ENCODE results near the gene HNRNPA0. TPM values are rescaled to one million over a fixed set of nuclear protein-coding genes. Genes with fewer than 3 reads are reported as not detected.
"Not testable (repeated sequence)": the region's sequence is repeated elsewhere in the genome, so short reads cannot be mapped to it uniquely, and the experiment has no call there.

HNRNPA0 gene
- total RNA-seq, 6 donors from 2014 or later, result 8.4 to 26.3 (median 14.6) TPM

DNA sequence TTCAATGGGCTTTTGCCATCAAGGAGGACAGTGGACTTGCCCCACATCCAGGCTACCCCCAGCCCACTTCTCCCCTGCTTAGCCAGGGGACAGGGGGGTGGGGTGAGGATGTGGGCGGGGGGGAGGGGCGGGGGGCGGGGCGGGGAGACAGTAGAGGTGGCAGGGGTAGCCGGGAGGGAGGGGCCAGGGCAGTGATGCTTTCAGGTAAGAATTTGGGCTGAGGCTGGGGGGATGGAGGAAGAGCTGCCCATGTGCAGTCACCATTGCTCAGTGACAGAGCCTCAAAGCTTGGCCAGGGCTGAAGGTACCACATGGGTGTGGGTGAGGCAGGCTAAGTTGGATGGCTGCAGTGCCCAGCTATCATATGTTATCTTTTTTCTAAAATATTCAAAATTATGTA lies 40.7 kb upstream of the HNRNPA0 start:
- no peak for DNase-seq
- Histone ChIP-seq H3K27ac (no peak overlapping the region), H3K4me3 (no peak overlapping the region), H3K4me1 (no peaks in the 10 kb centered on the region), H3K36me3 (no peaks in the 10 kb centered on the region), H3K9me3 (no peaks in the 10 kb centered on the region), H3K27me3 (no peaks in the 10 kb centered on the region)
- TF ChIP-seq EP300 (IDR thresholded peaks at IDR 0.05), result no peak
- TF ChIP-seq, protein P1, sequence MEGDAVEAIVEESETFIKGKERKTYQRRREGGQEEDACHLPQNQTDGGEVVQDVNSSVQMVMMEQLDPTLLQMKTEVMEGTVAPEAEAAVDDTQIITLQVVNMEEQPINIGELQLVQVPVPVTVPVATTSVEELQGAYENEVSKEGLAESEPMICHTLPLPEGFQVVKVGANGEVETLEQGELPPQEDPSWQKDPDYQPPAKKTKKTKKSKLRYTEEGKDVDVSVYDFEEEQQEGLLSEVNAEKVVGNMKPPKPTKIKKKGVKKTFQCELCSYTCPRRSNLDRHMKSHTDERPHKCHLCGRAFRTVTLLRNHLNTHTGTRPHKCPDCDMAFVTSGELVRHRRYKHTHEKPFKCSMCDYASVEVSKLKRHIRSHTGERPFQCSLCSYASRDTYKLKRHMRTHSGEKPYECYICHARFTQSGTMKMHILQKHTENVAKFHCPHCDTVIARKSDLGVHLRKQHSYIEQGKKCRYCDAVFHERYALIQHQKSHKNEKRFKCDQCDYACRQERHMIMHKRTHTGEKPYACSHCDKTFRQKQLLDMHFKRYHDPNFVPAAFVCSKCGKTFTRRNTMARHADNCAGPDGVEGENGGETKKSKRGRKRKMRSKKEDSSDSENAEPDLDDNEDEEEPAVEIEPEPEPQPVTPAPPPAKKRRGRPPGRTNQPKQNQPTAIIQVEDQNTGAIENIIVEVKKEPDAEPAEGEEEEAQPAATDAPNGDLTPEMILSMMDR (IDR thresholded peaks at IDR 0.05), result no peak
- no peak for TF ChIP-seq POLR2A (IDR thresholded peaks at IDR 0.05)
- TF ChIP-seq POLR2AphosphoS5 (IDR thresholded peaks at IDR 0.05), result no peak
- no peak for ATAC-seq (ENCODE audit: low FRiP score in 2 of 2)
- WGBS, 2 donors, result 67 to 92% methylated on average over 2 to 5 of the region's 5 CpGs

DNA sequence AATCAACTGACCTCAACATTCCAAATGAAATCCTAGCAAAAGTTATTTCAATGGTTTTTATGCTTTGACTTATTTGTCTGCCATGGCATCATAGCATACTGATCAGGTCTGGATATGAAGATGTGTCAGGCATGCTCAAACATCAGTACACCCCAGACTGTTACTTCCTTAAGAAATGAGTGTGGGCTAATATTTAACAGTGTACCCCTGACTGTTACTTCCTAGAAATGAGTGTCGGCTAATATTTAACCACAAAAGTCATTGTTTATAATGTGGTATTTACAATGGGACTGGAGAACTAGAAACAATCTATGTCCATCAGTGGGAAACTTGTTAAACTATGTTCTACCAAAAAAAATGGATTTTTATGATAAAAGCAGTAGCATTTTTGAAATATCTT lies 38.1 kb upstream of the HNRNPA0 start:
- Histone ChIP-seq H3K9me3 (no peaks in the 10 kb centered on the region), H3K27ac (no peak overlapping the region), H3K4me3 (no peak overlapping the region), H3K27me3 (no peaks in the 10 kb centered on the region), H3K4me1 (no peaks in the 10 kb centered on the region), H3K36me3 (no peaks in the 10 kb centered on the region)
- WGBS, 2 donors, result 26 to 49% methylated on average over 1 of the region's 1 CpG
- ATAC-seq (ENCODE audit: low FRiP score in 2 of 2) (no peak), DNase-seq (no peak)
- no peak for TF ChIP-seq POLR2A (IDR thresholded peaks at IDR 0.05)
- TF ChIP-seq POLR2AphosphoS5 (IDR thresholded peaks at IDR 0.05), result no peak
- TF ChIP-seq EP300 (IDR thresholded peaks at IDR 0.05), result no peak
- TF ChIP-seq, protein P1 (IDR thresholded peaks at IDR 0.05), result no peak

- TF ChIP-seq EP300 (IDR thresholded peaks at IDR 0.05) (no peak), POLR2AphosphoS5 (IDR thresholded peaks at IDR 0.05) (no peak), POLR2A (IDR thresholded peaks at IDR 0.05) (no peak)
- TF ChIP-seq, protein P1 (IDR thresholded peaks at IDR 0.05), result no peak
- ATAC-seq (ENCODE audit: low FRiP score in 2 of 2) (no peak), DNase-seq (no peak)
- Histone ChIP-seq H3K27ac (no peak overlapping the region), H3K36me3 (no peaks in the 10 kb centered on the region), H3K4me3 (no peak overlapping the region), H3K9me3 (no peaks in the 10 kb centered on the region), H3K4me1 (no peaks in the 10 kb centered on the region), H3K27me3 (no peaks in the 10 kb centered on the region)
- 88 to 92% methylated on average over 4 of the region's 4 CpGs for WGBS, 2 donors
These were observed 37.6 kb upstream of the HNRNPA0 start for GRCh38 chr5:137791799-137792198.

DNA sequence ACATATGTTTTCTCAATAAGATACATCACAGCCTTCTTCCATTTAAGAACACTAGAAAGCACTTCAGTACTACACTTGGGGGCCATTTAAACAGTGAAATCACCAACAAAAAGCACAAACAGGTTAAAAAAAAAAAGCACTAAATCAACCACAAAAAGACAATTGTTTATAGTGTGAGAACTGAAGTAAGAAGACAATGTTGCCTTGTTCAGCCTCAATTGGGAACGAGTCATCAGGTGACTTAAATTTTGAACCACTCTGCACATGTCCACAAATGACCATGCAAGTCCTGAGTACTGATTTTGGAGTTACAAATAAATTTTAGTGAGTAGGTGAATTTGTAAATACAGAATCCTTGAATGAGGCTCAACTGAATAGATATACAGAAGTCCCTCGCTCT lies 37.2 kb upstream of the HNRNPA0 start:
- Histone ChIP-seq H3K9me3 (no peaks in the 10 kb centered on the region), H3K27me3 (no peaks in the 10 kb centered on the region), H3K4me1 (no peaks in the 10 kb centered on the region), H3K27ac (no peak overlapping the region), H3K4me3 (no peak overlapping the region), H3K36me3 (no peaks in the 10 kb centered on the region)
- no peak for TF ChIP-seq POLR2AphosphoS5 (IDR thresholded peaks at IDR 0.05)
- TF ChIP-seq, protein P1 (IDR thresholded peaks at IDR 0.05), result no peak
- no peak for TF ChIP-seq EP300 (IDR thresholded peaks at IDR 0.05)
- no peak for TF ChIP-seq POLR2A (IDR thresholded peaks at IDR 0.05)
- DNase-seq, result no peak
- no peak for ATAC-seq (ENCODE audit: low FRiP score in 2 of 2)
- 91 to 92% methylated on average over 2 of the region's 2 CpGs for WGBS, 2 donors

DNA sequence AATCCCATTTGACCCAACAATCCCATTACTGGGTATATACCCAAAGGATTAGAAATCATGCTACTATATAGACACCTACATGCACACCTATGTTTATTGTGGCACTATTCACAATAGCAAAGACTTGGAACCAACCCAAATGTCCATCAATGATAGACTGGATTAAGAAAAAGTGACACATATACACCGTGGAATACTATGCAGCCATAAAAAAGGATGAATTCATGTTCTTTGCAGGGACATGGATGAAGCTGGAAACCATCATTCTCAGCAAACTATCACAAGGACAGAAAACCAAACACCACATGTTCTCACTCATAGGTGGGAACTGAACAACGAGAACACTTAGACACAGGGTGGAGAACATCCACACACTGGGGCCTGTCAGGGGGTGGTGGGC lies 34.4 kb upstream of the HNRNPA0 start:
- WGBS, 2 donors, result 83 to 97% methylated on average over 2 of the region's 2 CpGs
- H3K27ac ChIP-seq; H3K4me3 ChIP-seq; H3K27me3 ChIP-seq; ATAC-seq (ENCODE audit: low FRiP score in 2 of 2); H3K9me3 ChIP-seq; DNase-seq; H3K4me1 ChIP-seq; H3K36me3 ChIP-seq: not testable (repeated sequence)
